GM21423 (cell line): ENCODE results near the gene FES.
"Not testable (repeated sequence)": the region's sequence is repeated elsewhere in the genome, so short reads cannot be mapped to it uniquely, and the experiment has no call there.

Experiments
- ATAC-seq: cut with Tn5 transposase; IDR thresholded peaks from one replicate; pipeline ENCODE4 v1.9.1; 2021; ENCODE audit warnings: mild to moderate bottlenecking, moderate library complexity; ENCODE audit not compliant: unreplicated experiment

FES gene

DNA sequence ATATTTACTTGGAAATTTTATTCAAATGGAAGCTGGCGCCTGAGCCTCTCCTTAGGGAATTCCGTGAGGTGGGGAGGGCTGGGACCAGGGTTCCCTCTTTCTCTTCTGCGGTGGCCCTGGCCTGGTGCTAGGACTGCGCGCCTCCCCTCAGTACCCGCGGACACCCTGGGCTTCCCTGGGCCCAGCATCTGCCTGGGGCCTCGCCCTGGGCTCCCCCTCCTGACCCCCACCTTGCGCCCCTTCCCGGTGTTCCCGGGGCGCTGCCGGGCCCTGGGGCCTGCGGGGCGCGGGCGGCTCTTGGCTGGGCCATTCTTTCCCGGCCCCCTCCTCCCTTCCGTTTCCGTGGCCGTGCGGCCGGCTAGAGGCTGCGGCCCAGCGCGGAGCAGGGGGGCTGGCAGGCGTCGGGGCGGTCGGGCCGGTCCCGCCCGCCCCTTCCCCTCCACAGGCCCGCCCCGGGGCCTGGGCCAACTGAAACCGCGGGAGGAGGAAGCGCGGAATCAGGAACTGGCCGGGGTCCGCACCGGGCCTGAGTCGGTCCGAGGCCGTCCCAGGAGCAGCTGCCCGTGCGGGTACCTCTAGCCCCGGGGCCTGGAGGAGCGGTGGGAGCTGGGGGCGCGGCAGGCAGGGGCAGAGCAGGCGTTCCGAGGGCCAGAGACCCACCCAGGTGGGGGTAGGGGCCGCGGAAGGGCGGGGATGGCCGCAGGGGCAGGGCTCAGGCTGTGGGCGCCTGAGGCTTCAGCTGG is at the start of gene FES:
FES (plus strand) TSS at position 529 of the 743 bp plus-strand sequence. CDS start 542 bp downstream, outside the sequence.
- ATAC-seq: peak; percentile 40

DNA sequence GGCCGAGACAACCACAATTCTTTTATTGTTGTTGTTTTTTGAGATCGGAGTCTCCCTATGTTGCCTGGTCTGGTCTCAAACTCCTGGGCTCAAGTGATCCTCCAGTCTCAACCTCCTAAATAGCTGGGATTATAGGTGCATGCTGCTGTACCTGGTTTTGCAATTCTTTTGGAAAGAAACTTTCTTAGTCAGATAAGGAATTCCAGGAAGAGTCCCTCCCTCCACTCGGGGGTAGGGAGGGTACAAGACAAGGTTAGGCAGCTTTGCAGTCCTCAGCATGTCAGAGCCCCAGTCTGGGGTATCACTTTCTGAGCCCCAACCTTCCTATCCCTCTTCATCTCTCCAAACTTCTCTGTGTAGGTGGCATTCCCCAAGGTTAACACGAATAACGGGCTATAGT is 49.7 kb upstream of the FES start:
- no peak for ATAC-seq

DNA sequence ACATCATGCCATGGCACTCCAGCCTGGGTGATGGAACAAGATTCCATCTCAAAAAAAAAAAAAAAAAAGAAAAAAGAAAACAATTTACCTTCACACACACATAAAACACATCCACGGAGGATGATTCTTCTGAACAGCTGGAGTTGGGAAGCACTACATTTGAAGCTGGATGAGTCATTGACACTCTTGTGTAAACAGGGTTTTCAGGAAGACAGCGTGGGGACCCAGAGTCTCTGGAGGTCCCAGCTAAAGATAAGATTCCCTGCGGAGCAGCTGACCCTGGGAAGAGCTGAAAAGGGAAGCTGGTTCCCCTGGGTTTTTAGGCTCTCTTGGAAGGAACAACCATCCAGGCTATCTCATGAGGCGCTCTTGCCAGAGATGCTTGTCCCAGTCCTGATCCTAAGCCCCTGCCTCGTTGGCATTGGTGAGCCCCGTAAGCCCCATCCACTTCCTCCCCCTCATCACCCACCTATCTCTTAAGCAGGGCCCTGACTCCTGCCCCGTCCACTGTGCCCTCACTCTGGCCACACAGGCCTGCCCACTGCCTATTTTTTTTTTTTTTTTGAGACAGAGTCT is 47.9 kb upstream of the FES start:
- no peak for ATAC-seq

DNA sequence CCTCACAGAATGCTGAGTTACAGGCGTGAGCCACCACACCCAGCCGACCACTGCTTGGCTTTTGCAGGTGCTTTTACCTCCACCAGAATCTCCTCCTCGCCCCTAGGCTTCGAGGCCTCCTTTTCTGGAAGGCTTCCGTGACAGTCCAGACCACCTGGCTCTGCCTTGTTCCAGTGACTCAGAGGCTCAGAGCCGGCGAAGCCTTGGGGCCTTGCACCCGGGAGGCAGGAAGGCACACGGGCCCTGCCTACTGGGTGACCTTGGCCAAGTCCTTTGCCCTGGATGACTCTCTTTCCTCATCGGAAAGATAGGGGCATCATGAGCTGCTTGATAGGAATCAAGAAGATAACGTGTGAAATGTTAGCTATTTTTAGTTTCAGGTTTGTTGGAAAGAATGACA is 47.2 kb upstream of the FES start:
- ATAC-seq: no peak

DNA sequence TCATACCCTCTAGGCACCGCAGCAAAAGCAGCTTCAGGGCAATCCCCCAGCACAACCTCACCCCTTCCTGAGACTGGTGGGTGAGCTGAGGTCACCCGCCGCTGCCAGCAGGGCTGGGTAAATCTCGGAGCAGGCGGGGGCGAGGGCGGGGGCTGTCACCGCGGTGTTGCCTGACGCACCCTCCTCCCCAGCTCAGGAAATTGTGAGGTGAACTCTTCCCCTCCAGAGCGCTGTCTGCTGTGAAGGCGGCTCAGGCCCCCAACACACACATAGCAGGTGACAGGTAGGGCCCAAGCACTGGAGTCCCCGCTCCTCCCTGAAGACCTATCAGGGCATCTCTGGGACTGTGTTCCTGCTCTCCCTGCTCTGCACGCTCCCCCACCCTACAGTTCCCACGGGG is 46.2 kb upstream of the FES start:
- peak; percentile 44 for ATAC-seq

DNA sequence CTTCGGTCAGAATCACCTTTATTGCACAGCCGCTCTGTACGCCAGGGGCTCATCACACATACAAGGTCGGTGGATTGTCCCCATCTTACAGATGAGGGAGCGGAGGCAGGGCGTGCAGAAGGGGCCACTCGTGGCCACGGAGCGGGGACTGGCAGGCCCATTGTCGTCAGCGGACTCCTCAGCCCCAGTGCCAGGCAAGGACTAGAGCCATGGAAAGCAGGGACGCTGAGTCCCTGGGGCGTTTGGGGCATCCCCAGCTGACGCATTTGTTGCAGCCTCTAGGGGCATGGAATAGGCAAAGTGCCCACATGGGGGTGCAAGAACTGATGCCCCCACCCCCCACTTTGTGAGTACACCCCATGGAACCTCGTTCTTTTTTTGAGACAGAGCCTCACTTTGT is 45.8 kb upstream of the FES start:
- ATAC-seq: no peak

DNA sequence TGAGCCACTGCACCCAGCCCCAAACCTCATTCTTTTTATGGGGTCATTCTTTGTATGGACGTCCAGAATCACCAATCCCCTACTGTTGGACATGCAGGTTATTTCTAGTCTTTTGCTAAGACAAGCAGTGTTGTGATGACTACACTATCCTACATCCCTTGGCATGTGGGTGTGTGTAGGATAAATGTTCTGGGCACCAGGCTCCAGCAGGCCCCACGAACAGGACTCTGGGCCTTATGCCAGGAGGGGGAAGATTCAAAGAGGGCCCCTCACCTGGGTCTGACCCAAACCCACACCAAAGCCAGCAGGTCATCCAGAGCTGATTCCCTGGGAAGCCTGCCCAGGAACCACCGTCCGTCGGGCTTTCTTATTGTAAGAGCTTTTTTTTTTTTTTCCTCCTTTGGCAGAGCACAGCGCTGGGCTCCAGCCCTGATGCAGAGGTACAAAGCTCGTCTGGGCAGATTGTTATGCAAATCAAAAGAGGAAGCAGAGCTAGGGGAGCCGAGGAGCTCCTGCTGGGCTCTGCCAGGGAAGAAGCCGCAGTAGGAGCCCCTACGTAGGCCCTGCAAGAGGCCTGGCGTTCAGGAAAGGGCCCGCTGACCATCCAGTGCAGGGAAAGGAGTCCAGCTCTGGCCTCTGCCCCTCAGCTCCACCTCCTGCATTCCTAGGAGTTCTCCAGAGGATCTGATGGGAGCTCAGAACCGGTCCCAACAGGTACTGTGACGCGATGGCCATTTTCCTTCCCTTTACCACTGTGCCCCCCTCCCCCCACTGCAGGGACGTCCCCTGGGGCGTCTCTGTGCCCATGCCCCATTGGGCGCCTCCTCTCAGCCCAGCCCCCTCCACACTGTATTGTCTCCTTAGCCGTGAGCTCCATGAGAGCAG is 44.9 kb upstream of the FES start:
- peak; percentile 84 for ATAC-seq

DNA sequence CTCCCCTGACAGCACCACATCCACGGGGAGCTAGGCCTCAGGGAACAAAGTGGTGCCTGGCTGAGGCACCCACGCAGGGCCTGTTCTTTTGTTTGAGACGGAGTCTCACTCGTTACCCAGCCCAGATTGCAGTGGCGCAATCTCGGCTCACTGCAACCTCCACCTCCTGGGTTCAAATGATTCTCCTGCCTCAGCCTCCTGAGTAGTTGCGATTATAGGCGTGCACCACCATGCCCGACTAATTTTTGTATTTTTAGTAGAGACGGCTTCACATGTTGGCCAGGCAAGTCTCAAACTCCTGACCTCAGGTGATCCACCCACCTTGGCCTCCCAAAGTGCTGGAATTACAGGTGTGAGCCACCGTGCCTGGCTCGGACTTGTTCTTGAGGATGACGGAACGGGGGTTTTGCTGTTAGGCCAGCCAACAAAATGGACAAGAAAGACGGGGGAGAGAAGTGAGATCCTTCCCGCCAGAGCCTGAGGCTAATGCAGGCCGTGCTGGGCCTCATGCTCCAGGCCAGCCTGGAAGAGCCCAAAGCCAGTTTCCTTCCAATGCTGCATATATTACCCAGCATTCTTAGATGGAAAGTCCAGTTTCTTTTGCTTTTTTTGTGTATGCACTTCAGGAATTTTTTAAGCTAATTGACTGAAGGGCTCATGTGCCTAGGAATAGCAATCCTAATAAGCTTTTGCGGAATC is 44.0 kb upstream of the FES start:
- no peak for ATAC-seq

DNA sequence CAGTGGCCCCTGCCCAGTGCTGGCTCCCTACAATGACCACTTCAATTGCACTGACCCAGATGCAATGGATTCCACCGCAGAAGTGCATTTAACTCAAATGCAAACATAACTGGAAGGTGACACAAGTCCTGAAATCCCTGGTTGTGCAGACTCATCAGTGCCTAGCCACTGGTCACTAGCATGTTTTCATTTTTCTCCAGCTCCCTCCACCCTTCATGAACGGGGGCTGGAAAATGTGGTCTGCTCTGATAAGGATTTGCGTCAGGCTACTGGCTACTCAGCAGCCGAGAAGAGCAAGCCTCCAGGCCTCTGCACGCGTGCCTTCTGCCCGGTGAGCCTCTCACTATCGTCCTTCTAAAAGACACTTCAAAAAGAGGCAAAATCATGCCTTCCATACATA is 43.4 kb upstream of the FES start:
- no peak for ATAC-seq

DNA sequence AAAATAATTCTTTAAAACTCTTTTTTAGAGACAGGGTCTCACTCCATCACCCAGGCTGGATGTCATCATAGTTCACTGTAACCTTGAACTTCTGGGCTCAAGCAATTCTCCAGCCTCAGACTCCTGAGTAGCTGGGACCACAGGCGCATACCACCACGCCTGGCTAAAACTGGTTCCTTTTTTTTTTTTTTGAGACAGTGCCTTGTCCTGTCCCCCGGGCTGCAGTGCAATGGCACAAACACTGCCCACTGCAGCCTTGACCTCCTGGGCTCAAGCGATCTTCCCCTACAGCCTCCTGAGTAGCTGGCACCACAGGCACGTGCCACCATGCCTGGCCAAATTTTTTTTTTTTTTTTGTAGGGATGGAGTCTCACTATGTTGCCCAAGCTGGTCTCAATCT is 39.6 kb upstream of the FES start:
- no peak for ATAC-seq

DNA sequence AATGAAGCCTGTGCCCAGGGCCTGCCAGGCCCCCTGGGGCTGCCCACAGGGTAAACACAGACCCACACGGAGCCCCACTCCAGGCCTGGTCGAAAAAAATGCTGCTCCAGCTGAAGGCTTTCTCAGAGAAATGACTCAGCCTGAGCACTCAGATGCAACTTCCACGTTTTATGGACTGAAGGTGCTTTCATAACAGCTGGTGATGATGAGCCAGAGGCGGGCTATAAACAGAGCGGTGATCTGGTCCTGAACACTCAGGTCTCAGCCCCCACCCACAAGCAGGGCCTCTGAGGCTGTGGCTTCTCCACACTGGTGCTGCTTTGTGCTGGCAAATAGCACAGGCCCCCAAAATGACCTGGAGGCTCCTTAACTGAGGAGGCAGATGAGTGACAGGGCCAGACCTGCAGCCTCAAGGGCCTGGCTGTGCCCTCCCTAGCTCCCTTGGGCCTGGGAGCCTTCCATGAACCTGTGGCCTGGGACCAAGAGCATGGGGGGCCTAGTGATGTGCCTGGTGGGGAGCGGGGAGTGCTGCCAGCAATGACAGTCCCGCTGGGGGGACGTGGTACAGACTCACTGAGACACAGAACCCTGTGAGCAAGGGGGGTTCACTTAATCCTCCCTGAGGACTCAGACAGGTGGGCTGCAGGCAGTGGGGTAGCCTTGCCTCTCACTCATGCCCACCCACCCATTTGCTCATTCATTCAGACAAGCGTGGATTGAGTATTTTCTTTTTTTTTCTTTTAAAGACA is 38.9 kb upstream of the FES start:
- ATAC-seq: peak; percentile 90

DNA sequence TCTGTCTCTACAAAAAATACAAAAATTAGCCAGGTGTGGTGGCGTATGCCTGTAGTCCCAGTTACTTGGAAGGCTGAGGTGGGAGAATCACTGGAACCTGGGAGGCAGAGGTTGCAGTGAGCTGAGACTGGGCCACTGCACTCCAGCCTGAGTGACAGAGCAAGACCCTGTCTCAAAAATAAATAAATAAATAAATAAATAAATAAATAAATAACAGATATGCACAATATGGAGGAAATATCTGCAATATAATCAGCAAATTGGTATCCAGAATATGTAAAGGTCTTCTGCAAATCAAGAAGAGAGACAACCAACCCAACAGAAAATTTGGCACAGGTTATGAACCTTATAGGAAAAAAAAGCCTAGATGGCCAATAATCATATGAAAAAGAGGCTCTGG is 34.9 kb upstream of the FES start:
- not testable (repeated sequence) for ATAC-seq

DNA sequence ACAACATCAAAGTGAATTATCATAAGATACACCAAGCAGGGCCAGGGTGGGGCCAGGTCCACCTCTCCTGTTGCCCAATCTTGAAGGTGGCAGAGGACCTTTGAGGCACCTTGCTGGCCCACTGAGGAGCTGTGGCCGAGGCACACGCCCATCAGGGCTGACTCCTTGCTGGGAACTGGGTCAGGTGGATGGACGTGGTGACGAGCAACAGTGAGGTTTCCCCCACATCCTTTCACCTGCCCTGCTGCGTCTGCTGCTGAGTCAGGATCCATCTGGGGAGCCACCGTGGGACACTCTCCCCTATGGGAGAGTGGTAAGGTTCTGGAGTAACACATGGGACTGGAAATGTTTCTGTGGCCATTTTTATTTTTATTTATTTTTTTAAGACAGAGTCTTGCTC is 33.2 kb upstream of the FES start:
- ATAC-seq: no peak

DNA sequence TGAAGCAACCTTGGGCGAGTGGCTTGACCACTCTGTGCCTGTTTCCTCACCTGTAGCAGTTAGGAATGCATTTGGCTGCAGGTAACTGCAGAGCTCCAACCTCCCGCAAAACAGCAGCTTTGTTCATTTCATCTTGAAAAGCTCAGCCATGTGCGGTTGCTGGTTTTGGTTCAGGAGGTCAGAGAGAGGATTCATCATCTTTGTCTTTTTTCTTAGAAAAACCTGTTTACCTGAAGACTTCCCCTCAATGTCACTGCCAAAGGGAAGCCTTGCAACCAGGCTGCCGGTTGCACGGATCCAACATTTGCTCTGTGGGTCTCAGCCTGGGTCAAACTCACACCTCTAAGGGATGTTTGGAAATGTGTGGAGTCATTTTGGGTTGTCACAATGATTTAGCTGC is 32.4 kb upstream of the FES start:
- no peak for ATAC-seq

DNA sequence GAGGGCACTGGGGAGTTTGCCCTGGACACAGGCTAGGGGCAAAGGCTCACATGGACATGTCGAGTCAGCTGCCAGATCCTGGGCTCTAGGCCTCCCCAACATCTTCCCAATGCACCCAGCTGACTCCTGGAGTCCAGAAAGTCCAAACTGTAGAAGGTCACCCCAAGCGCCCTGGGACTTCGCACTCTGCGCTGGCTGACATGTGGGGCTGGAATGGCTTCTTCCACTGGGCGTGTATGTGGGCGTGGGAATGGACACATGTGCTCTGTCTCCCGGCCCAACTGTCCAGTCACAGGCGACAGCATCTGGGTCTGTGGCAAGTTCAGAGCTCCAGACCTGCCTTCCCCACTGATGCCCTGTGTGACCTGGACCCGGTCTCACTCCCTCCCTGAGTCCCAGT is 29.2 kb upstream of the FES start:
- ATAC-seq: no peak

DNA sequence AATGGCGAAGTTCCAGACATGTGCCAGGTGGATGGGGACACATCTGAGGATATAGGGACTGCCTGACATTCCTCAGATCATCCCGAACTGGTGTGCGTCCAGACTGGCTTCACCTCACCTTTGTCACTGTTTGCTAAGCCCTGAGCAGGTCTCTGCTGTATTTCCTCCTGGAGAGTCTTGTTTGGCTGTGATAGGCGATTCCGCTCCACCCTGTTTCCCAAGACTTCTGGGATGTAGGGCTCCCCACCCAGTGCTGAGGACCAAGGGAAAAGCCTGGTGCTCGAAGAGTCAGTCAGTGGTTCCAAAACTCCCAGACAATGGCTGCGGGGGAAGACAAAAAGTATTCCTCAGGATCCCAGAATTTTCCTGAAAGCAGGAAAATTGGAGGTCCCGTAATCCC is 27.0 kb upstream of the FES start:
- ATAC-seq: no peak

DNA sequence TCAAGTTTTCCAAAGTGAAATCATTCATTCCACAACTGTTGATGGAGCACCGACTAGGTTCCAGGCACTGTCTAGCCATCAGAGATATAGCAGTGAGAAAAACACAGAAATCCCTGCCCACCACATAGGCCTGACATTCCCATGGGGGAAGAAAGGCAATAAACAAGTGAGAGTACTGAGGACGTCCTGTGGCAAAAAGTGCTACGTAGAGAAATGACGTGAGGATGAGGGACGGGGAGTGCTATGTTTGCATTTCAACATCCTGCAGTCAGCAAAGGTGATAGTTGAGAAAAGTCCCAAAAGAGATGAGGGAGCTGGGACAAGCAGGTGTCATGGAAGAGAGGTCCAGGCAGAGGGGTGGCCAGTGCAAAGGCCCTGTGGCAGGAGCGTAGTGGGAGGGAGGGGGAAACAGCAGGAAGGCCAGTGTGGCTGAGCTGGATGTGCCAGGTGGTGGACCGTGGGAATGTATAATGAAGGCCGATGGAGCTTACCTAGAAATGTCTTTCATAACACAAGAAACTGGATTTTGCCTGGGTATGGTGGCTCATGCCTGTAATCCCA is 26.3 kb upstream of the FES start:
- no peak for ATAC-seq

DNA sequence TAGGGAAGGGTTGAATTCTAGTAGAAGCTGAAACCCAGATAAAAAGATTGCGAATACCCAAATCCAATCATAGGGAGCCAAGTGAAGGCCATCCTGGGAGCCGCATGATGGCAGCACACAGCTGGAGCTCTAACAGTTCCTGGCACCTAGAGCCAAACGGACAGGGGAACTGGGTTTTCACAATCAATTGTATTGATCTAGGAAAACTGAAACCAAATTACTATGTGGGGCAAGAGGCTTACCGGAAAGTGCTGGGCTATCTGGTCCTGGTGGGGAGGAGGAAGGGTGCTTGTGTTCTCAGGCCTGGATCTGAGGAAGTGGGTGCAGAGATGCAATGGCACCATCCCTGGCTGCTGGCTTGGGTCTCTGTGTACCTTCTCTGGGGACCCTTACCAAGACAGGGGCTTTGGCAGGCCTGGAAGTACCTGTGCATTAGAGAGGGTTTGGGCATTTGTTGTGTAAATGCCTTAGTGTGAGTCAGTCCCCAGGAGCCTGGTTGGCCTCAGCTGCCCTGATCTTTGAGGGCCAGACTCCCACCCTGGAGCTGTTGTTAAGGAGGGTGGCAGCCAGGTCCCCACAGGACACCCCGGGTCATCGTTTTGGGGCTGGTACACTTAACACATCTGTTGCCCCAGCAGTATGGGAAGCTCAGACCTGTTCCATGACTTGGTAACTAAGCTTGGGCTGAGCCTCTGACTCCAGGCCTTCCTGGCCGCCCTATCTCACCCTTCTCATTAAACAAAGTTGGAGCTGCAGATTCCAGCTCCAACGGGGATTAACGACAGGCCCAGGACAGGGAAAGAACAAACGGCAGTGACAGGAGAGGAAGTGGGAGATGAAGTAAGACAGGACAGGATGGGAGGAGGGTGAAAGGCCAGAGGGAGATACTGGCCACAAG is 24.8 kb upstream of the FES start:
- ATAC-seq: no peak

DNA sequence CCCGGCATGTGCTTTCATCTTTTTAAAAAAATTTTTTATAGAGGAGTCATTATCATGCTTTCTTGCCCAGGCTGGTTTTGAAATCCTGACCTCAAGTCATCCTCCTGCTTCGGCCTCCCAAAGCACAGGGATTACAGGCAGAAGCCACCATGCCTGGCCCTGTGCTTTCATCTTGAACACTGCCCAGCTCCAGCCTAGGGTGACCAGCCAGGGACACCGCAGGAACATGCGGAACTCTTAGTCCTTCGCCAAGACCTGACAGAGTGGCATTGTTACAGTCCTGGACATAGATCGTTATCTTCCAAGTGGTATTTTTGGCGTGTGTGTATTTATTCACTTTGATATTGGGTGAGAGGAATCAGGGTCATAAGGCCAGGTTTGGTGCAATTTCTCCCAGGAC is 23.9 kb upstream of the FES start:
- no peak for ATAC-seq
